Parathyroid adenoma (tissue), 2 donors: ENCODE results near the gene INPP5B.
A peak's percentile ranks its signal among the peaks of the same experiment; 100 is the strongest.

Experiments
- H2AFZ ChIP-seq: fragments of 300-600 bp; sonication (generic); one replicate; pipeline ENCODE4 v1.7.0; 2017; ENCODE audit warnings: antibody characterized with exemption, mild to moderate bottlenecking
- H3K27ac ChIP-seq: fragments of 300-600 bp; sonication (generic); one replicate; pipeline ENCODE4 v1.7.0; 2017
- H3K27me3 ChIP-seq: fragments of 300-600 bp; sonication (generic); one replicate; pipeline ENCODE4 v1.7.0; 2017; ENCODE audit warnings: low read length; ENCODE audit not compliant: control insufficient read depth, insufficient read depth
- H3K36me3 ChIP-seq: fragments of 300-600 bp; sonication (generic); one replicate; pipeline ENCODE4 v1.7.0; 2017; ENCODE audit warnings: low read length; ENCODE audit not compliant: control insufficient read depth, insufficient read depth
- H3K4me1 ChIP-seq: fragments of 300-600 bp; sonication (generic); one replicate; pipeline ENCODE4 v1.7.0; 2017; ENCODE audit warnings: control low read depth
- H3K4me2 ChIP-seq: fragments of 300-600 bp; sonication (generic); one replicate; pipeline ENCODE4 v1.7.0; 2017; ENCODE audit warnings: low read length
- H3K4me3 ChIP-seq: fragments of 300-600 bp; sonication (generic); one replicate; pipeline ENCODE4 v1.7.0; 2017; ENCODE audit warnings: low read depth, low read length
- H3K79me2 ChIP-seq: fragments of 300-600 bp; sonication (generic); one replicate; pipeline ENCODE4 v1.7.0; 2017; ENCODE audit warnings: control low read depth
- H3K9ac ChIP-seq: fragments of 300-600 bp; sonication (generic); one replicate; pipeline ENCODE4 v1.7.0; 2017; ENCODE audit warnings: mild to moderate bottlenecking
- H3K9me3 ChIP-seq: fragments of 300-600 bp; sonication (generic); one replicate; pipeline ENCODE4 v1.7.0; 2017; ENCODE audit warnings: low read length; ENCODE audit not compliant: control insufficient read depth
- TF ChIP-seq, protein P1 (sequence below): fragments of 300-600 bp; sonication (generic); IDR thresholded peaks from one replicate; pipeline ENCODE4 v1.7.0; 2017; ENCODE audit warnings: antibody characterized with exemption, mild to moderate bottlenecking
- donor health status: primary hyperparathyroidism.

INPP5B gene

GRCh38 chr1:37814252-37814651 is 132.6 kb downstream of the INPP5B start:
- Histone ChIP-seq H3K4me2 (no peak overlapping the region), H3K36me3 (no peaks in the 10 kb centered on the region), H3K27ac (no peak overlapping the region), H3K4me3 (no peak overlapping the region), H2AFZ (no peak overlapping the region), H3K27me3 (no peaks in the 10 kb centered on the region), H3K9me3 (no peaks in the 10 kb centered on the region), H3K79me2 (no peaks in the 10 kb centered on the region), H3K9ac (no peak overlapping the region), H3K4me1 (peaks cover 2% of the 10 kb centered on the region)
- TF ChIP-seq, protein P1, sequence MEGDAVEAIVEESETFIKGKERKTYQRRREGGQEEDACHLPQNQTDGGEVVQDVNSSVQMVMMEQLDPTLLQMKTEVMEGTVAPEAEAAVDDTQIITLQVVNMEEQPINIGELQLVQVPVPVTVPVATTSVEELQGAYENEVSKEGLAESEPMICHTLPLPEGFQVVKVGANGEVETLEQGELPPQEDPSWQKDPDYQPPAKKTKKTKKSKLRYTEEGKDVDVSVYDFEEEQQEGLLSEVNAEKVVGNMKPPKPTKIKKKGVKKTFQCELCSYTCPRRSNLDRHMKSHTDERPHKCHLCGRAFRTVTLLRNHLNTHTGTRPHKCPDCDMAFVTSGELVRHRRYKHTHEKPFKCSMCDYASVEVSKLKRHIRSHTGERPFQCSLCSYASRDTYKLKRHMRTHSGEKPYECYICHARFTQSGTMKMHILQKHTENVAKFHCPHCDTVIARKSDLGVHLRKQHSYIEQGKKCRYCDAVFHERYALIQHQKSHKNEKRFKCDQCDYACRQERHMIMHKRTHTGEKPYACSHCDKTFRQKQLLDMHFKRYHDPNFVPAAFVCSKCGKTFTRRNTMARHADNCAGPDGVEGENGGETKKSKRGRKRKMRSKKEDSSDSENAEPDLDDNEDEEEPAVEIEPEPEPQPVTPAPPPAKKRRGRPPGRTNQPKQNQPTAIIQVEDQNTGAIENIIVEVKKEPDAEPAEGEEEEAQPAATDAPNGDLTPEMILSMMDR, result no peak

- no peaks in the 10 kb centered on the region for H3K9me3 ChIP-seq
Measured at GRCh38 chr1:37813529-37814145, 133.2 kb downstream of the INPP5B start.

DNA sequence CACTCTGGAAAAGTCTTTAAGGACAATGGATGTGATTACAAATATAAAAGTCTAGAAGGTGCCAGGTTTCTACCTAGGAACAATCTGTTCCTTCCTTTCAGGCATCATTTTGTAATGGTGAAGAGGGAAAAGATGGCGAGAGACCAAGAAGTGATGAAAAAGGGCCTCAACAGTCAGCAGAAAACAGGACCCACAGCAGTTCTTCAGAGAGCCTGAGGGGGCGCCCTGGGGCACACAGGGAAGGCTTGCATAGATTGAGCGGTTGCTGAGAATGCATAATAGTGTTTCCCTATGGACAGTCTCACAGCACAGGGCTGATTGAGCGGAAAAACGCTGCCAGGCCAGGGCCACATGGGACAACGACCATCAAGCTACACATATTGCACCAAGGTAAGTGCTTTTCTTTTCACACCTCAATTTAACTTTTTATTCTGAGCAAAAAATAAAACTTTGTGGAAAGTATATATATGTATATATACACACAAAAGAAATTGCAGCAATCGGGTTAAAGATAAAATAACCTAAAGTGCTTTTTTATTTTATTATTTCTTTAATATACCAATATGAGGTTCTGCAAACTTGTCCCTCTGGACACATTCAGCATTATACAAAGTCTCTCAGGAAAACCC is 135.7 kb downstream of the INPP5B start:
- no peak overlapping the region for H3K27ac ChIP-seq
- H3K4me2 ChIP-seq, result no peak overlapping the region
- H2AFZ ChIP-seq, result no peak overlapping the region
- H3K36me3 ChIP-seq, result no peaks in the 10 kb centered on the region
- no peaks in the 10 kb centered on the region for H3K27me3 ChIP-seq
- H3K9me3 ChIP-seq, result no peaks in the 10 kb centered on the region
- H3K9ac ChIP-seq, result no peak overlapping the region
- peaks cover 4% of the 10 kb centered on the region for H3K4me1 ChIP-seq
- no peaks in the 10 kb centered on the region for H3K79me2 ChIP-seq
- H3K4me3 ChIP-seq, result no peak overlapping the region
- TF ChIP-seq, protein P1, result peak; percentile 62

More at GRCh38 chr1:37813529-37814145, 133.2 kb downstream of the INPP5B start:
- Histone ChIP-seq H3K27me3 (no peaks in the 10 kb centered on the region), H3K27ac (no peak overlapping the region), H3K4me2 (no peak overlapping the region), H3K4me1 (peaks cover 2% of the 10 kb centered on the region), H3K79me2 (no peaks in the 10 kb centered on the region), H3K36me3 (no peaks in the 10 kb centered on the region), H3K4me3 (no peak overlapping the region), H3K9ac (no peak overlapping the region), H2AFZ (no peak overlapping the region)
- TF ChIP-seq, protein P1, result no peak
